GM19240 (cell line): ENCODE results near the gene FADS2.

ENCODE experiments used
- DNase-seq: peaks from one replicate; pipeline ENCODE4 v3.0.0; 2011; ENCODE audit warnings: low spot score; ENCODE audit not compliant: insufficient read length

FADS2 gene

DNA sequence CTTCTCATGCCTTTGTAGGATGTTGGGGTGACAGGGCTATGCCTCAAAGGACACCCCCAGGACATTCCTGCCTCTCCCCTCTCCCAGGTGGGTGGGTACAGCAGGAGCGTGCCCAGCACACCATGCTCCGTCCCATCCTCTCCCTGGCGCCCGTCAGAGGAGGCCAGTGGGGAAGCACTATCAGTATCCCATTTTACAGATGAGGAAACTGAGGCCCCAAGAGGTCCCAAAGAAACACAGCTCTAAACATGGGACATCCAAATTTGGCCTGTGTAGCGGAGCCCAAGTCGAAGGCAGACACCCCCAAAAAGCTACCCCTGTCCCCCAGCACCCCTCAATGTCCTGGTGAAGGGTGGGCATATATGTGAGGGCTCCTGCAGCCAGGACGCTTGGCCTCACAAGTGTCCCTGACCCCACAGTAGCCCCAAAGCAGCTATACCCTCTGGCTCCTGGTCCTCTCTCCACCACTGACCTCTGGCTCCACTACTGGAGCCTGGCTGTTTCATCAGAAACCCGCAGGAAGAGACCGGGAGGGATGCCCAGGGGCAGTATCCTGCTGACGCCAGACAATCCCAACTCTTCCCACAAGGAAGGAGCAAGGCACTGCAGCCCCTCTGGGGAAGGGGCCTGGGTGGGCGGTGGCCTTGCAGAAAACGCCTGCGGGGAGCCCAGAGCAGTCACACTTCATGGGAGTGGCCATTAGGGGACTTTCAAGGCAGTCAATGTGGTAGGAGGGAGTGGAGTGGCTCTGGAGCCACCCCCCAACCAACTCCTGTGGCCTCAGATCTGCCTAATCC lies 57.9 kb downstream of the FADS2 start:
- DNase-seq: no peak

DNA sequence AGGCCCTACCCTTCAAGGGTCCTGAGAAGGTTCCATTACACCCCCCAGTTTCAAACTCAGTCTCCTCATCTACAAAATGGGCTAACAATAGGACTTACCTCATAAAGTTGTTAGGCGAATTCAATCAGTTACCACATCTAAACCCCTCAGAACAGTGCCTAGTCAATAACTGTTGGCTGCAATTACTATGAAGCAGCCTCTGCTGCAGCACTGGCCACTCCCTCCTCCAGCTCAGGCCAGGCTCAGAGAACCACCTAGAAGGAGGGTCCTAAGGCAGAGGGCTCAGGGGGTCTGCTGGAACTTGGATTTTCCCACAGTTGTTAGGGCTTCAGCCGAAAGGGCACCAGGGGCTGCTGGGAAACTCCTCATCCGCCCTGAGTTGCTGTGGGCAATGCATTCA lies 58.5 kb downstream of the FADS2 start:
- DNase-seq: no peak

DNA sequence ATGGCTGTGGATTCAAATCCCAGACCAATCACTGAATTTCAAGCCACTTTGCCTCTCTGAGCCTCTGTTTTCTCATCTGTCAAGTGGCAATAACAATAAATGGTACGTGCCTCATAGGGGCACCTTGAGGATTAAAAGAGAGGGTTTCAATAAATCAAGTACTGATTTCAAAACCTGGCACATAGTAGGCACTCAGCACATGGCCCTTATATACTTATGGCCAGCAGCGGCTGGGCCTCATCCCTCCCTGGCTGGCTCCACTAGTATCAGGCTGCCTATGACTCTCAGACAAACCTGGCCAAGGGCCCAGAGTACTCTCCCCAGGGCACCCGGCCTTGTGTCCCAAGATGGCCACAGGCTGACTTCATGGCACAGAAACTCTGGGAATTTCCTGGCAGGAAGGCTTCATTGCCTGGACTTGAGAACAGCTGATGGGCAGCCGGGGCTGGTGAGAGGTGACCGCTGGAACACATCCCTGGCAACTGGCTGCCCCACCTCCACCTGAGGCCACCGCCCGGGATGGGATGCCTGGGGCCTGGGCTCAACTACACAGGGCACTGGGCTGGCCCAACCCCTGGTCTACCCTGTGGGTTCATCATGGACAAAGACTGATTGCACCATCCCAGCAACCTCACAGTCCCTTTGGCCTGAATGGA lies 59.9 kb downstream of the FADS2 start:
- DNase-seq: no peak

DNA sequence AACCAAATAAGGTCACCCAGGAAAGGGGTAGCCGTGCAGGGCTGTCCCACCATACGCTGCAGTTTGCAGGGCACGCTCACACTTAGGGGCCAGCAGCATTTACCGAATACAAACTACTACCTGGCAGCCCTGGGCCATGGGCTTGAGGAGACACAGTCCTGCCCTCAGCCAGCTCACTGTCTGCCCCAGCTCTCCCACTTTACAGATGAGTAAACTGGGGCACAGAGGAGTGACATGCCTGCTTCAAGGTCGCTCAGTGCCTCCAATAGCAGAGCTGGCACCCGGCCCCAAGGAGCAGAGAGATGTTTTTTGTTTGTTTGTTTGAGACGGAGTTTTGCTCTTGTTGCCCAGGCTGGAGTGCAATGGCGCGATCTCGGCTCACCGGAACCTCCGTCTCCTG lies 60.5 kb downstream of the FADS2 start:
- DNase-seq: no peak

DNA sequence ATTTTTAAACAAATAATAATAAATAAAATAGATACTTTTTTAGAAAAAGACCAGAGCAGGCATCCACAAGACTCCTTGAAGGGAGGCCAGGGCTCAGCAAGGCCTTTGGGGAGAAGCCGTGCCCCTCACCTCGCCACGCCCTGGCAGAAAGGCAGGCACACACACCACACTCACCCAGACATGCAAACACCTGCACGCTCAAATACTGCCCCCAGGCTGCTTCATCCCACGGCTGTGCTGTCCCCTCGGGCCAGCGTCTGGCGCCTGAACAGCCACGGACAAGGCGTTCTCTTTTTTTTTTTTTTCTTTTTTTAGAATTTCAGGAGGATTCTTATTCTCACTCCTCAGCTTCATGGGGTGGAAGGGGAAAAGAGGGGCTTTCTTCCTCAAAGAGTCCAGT lies 61.7 kb downstream of the FADS2 start:
- DNase-seq: no peak

DNA sequence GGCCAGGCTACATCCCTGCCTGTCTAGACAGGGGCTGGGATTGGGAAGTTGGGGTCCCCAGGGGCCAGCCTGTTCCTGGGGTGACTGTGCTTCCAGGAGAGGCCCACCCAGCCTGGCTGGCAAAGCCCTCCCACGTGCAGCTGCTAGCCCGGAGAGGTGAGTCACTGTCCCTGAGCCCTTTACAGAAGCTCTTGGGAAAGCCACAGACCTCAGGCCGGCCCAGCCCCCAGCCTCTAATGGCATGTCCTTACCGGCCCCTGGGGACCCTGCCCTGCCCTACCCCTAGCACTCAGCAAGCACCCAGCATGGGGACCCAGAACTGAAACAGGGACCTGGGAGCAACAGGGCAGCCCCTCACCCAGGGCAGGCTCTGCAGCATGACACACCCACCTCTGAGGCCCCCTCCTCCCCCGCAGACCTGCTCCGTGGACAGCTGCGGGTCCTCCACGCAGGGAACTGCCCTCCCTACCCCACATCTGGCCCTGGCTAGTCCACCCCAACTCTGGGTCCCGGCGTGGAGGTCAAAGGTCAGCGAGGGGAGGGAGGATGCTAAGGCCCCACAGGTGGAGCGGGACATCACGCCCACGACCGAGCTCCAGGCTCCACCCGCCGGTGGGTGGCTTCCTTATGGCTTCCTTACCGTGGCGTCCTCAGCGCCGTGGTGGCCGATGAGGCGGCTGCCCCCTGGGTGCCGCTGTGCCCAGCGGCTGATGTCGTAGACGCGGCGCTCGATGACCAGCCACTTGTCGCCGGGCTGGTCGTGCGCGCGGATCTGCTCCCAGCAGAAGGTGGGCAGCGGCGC lies 62.6 kb downstream of the FADS2 start:
- no peak for DNase-seq

DNA sequence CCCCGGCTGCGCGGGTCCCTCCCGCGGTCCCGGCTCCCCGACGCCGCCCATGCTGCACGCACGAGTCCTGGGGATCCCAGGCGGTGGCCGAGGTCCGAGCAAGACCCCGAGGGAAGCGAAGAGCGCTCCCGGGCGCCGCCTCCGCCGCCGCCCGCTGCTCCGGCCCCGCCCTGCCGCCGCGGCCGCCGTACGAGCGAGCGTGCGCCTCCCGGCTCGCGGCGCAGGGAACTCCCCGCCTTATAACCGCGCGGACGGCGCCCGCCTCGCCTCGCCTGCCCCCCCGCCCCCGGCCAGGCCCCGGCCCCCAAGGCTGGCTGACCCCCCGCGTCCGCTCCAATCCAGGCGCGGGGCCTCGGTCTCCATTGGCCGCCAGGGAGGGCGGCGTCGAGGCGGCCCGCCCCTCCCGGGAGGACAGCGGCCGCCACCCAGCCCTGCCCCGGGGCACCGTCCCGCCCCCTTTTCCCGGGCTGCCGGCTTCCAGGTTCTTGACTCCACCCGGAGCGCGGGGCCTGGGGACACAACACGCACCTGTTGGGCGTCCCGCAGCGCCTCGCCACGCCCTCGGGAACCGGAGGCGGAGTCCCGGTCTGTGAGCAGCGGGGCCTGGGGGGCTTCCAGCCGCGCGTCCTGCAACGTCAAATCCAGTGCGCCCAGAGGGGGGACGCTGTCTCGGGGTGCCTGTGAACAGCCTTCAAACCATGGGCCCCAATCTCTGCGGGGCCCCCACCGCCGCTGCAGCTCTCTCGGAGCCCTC lies 63.4 kb downstream of the FADS2 start, which contains the start of gene FADS3:
Gene FADS3, minus strand, starts transcription at position 215 of the 754 bp plus-strand sequence. Its CDS starts 164 bp downstream, at position 51.
- peak; percentile 51 for DNase-seq

DNA sequence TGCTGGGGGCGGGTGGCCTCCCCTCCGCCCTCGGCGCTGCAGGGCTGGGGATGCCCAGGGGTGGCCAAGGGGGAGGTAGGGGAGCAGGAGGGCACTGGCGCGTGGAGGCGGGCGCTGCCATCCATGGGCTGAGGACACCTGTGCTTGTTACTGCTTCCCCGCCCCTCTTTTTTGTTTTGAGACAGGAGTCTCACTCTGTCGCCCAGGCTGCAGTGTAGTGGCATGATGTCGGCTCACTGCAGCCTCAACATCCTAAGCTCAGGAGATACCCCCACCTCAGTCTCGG lies 63.9 kb downstream of the FADS2 start:
- no peak for DNase-seq

DNA sequence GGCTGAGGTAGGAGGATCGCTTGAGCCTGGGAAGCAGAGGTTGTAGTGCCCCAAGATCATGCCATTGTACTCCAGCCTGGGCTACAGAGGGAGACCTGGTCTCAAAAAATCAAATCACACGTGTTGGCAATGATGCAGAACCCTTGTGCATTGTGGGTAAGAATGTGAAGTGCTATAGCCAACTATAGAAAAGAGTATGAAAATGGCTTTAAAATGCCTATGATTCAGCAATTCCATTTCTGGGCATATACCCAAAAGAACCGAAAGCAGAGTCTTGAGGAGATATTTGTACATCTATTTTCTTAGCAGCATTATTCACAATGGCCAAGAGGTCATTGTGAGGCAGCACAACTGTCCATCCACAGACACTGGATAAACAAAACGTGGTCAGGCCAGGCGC lies 65.9 kb downstream of the FADS2 start:
- DNase-seq: no peak

DNA sequence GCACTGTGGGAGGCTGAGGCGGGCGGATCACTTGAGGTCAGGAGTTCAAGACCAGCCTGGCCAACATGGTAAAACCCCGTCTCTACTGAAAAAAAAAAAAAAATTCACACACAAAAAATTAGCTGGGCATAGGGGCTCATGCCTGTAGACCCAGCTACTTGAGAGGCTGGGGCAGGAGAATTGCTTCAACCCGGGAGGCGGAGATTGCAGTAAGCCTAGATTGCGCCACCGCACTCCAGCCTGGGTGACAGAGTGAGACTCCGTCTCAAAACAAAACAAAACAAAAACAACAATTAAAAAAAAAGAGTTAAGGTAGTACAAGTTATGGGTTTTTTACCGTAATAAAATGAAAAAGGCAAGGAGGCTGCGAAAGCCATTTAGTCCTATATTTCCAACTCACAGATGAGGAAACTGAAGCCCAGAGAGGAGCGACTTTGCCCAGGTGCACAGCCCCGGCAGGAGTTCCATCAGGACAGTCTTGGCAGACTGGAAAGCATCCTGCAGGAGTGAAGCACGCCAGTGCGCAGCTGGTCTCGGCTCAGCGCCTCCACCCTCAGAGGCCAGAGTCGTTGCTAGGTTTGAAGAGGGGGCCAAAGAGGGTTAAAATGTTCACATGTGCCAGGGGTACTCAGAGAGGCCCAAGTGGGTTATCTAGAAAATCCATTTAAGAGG lies 67.1 kb downstream of the FADS2 start:
- DNase-seq: no peak

DNA sequence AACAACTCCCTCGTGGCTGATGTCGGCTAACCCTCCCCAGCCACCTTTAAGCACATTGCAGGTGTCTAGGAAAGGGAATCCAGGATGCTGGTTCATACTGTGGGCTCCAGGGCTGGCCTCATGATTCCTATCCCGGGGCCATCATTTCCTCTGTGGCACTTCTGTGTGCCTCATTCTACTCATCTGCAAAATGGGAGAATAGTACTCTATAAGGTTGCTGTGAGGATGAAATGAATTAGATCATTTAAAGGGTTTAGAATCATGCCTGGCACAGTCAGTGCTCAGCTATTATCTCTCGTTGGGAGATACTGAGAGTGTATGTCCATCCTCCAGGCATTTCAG lies 67.6 kb downstream of the FADS2 start:
- no peak for DNase-seq

DNA sequence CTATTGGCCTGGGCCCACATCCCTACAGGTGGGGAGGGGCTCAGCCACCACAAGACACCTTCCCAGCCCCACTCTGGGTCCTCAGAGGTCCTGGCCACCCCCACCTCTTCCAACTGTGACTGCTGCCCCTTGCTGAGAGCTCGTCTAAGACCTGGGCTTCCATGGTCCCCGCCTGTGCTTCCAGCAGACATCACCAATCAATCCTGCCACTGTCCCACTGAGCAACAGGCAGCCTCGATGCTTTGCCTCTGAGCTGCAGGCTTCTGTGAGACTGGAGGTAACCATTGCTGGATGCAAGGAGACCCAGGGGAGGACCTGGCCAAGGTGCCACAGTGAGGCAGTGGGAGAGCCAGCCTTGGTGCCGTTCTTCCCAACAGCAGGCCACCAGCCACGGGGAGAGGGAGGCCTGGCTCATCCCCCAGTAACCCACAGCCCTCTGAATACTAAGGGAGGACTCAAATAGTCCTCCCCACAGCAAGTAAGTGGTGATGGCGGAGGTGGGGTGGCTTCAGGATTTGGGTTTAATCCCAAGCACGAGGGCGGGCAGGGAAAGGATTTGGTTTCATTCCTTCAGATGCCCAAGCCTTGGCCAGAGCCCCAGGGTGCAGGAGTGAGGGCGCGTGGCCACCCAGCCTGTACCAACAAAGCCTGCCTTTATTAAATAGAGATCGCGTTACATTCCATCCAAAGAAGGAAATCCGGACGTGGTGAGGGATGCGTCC lies 68.7 kb downstream of the FADS2 start:
- no peak for DNase-seq

DNA sequence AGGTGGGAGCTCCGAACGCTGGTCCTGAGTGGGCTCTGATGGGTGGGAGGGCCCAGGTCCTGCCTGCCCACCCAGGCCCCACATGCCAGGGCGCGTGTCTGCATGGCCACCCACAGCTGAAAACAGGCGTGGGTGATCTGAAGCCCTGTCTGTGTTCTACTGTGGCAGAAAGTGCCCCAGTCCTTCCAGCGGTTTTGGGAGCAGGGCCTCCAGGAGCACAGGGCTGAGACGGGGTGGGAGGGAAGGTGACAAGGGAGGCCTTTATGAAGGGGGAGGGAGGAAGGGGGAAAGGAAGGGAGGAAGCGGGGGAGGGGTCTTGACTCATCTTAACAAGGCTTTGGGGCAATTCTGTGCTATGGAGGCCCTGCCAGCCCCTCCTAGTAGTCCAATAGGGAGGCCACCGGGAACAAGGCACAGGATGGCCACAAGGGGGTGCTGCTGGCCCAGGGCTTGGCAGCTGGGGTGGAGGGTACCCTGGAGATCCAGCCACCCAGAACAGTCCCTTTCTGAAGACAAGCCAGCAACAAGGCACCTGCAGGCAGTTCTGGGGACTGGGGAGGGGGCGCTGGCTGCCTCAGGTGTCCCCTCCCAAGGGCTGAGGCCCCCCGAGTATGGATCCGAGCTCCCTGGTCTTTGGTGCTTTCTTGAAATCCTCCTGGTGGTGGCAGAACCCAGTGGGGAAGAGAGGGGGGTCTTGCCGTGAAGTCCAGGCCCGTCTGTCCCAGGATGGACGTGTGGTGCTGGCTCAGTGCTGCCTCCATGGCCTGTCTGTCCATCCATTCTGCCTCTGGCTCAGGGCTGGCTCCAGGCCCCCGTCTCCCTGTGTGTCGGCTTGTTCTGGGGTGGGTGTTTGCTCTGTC lies 69.5 kb downstream of the FADS2 start:
- peak; percentile 90 for DNase-seq

DNA sequence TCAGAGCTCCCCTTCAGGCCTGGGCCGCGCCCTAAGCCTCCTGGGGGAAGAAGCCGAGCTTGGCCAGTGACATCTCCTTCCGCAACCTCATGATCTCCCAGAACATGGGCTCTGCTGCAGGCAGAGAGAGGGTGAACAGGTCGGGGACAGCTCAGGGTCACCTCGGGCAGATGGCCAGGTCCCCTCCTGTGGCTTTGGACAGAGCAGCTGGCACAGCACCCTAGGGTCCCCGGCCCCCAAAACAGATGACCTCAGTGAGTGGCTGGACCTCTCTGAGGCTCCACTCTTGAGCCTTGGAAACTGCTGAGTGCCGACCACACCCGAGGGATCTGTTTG lies 70.1 kb downstream of the FADS2 start:
- DNase-seq: no peak

DNA sequence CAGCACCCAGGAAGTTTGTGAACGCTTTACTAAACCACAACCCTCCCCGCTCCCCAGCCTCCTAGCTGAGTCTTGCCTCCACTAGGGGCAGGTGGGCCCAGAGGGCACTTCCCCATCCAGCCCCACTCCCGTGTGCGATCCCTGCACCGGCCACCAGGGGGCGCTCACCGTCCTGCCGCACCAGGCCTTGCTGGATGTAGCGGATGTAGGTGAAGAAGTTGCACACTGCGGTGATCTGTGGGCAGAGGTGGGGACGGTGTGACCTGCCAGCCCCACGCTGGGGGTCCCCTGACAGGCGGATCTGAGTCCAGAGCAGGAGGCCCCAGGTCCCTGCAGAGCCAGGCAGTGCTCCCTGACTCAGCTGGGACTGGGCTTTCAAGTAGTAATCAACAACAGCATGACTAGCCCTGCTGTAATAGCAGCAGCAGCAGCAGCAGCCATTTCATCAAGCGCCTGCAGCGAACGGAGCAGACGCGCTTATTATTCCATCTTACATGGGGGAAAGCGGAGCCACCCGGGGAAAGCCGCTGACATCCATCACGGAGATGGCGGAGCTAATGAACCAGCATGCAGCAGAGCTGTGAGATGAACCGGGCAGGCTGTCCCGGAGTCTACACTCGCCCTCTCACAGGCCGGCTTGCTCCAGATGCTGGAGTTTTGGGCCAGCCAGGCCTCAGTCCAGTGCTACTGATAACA lies 71.2 kb downstream of the FADS2 start:
- peak; percentile 97 for DNase-seq

DNA sequence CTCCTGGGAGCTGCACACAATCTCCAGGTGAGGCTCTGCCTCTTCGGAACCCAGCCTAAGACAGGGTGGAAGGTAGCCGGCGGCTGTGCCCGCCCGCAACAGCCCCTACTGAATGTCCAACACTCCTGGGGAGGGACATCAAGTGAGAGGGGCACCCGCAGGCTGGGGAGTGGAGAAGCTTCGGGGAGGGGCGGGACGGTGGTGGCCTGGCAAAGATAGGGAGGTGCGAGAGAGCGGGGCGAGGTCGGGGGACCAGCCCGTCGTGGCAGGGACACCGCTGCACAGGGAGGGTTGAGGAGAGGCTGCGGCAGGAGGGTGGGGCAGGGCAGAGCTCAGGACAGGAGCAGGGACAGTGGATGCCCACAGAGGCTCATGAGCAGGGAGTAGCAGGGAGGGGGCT lies 72.2 kb downstream of the FADS2 start:
- no peak for DNase-seq

DNA sequence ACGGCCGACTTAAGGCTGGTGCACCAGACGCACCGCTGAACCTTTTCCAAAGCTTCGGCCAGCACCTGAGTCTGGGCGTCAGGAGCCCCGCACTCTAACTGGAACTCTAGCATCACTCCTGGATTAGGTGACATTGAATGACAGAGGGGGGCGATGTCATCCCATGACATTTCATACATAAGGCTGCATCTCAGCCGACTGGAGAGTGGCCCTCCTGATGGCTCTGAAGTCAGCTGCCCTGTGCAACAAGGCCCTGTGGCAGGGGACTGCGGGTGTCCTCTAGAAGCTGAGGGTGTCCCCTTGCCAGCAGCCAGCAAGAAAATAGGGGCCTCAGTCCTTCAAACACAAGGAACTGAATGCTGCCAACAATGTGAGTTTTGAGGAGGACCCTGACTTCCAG lies 73.3 kb downstream of the FADS2 start:
- no peak for DNase-seq

DNA sequence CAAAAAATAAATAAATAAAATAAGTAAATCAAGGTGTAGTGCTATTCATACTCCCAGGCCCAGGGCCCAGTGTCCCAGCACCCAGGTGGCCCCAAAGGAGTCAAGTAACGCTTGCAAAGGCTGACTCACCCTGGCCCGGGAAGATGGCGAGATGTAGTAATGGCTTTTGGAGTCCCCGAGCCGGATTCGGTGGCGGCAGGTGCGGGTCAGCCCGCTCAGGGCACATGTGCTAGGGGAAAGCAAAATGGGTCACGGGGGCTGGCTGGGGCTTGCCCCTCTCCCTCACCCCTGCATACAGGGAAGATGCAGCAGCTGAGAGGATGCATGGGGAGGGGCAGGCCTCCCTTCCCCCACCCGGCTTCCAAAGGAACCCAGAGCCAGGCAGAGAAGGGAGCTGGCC lies 74.2 kb downstream of the FADS2 start:
- no peak for DNase-seq

DNA sequence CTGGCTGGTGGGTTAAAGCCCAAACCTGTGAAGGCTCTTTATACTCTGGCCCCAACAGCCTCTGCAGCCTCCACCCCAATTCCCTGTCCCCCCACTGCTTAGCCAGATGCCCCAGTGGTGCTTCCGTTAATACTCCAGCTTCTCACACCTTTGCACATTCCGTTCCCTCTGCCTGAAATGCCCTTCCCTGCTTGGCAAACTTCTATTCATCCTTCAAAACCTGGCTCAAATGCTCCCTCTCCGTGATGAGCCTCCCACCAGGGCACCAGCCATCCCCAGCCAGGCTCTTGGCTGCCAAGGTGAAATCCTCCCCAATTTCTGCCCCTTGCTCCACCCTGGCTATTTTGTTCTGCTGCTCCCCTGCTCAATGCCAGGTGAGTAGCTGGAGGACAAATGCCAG lies 75.7 kb downstream of the FADS2 start:
- no peak for DNase-seq
